Ascending aorta (tissue), 2 donors: Measurements from ENCODE around the gene HOXB4. TPM values are rescaled to one million over a fixed set of nuclear protein-coding genes. Genes with fewer than 3 reads are reported as not detected.

ENCODE experiments used
- DNase-seq, 2 donors: peaks; one replicate each; pipeline ENCODE4 v3.0.0-alpha.2; 2019; ENCODE audit warnings: low spot score in 2 of 2
- H3K27ac ChIP-seq, 2 donors: fragments of 200-600 bp; sonication (generic); one replicate each; pipeline ENCODE4 v1.5.1; 2016 to 2017; ENCODE audit warnings: mild to moderate bottlenecking in 1 of 2
- H3K27me3 ChIP-seq: fragments of 200-600 bp; sonication (generic); one replicate; pipeline ENCODE4 v1.5.1; 2017
- H3K36me3 ChIP-seq, 2 donors: fragments of 200-600 bp; sonication (generic); one replicate each; pipeline ENCODE4 v1.5.1; 2016
- H3K4me1 ChIP-seq, 2 donors: fragments of 200-600 bp; sonication (generic); one replicate each; pipeline ENCODE4 v1.5.1; 2016 to 2017; ENCODE audit warnings: mild to moderate bottlenecking in 1 of 2
- H3K4me3 ChIP-seq, 2 donors: fragments of 200-600 bp; sonication (generic); one replicate each; pipeline ENCODE4 v1.5.1; 2016 to 2017; ENCODE audit warnings: mild to moderate bottlenecking in 1 of 2
- H3K9me3 ChIP-seq, 2 donors: fragments of 200-600 bp; sonication (generic); one replicate each; pipeline ENCODE4 v1.5.1; 2016
- intact Hi-C: fragments of 100-400 bp; cut with DNase I; formaldehyde crosslinking; loops from one replicate; pipeline ENCODE4 v1.15.1; 2023
- total RNA-seq: library from RNA; depleted of rRNA; stranded (reverse); fragments of >200 nt; gene quantifications from one replicate; pipeline ENCODE4 v1.1.0, GENCODE V29; 2016
- TF ChIP-seq, protein P1 (sequence below), 3 experiments: fragments of 200-600 bp in 2 of 3; fragments of 450-650 bp in 1 of 3; sonication (generic) in 2 of 3; IDR thresholded peaks; one replicate each; pipeline ENCODE4 v1.5.1; 2016 to 2019; ENCODE audit warnings: antibody characterized with exemption in 3 of 3, mild to moderate bottlenecking in 1 of 3, moderate library complexity in 1 of 3

The HOXB4 gene
- total RNA-seq, 1 donor from 2014 or later: 20.4 TPM

DNA sequence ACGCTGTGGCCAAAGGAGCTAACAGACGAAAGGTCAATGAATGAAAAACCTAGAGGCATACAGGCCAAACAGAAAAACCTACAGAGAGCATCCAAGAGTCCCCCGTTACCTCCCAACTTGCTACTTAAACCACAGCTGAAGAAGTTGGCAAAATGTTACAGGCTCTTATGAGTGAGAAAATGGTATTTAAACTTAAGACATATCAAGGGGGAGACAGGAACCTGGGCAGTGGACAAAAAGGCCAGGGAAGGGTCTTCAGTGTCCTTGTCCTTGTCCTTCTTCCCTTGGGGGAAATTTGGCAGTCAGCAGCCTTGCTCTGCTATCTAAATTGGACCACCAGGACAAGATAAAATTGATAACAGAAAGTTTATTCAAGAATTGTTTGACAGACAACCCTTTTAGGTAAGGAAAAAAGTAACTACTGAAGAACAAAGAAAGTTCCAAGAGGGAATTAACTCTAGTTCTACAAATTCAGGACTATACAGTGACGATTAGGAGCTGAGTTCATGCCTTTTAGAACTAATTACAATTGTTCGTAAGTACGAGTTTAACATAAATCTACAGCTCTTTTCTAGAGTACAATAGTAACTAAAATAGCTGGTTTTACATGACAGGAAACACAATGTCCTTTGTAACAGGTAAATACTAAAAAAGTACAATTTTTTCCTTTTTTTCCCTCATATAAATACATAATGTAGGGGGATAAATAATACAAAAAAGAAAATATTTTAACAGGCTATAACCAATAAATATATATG lies 29.4 kb downstream of the HOXB4 start:
- H3K27ac ChIP-seq: peak overlapping the region; percentile 93 to 97
- no peak for DNase-seq
- TF ChIP-seq, protein P1, sequence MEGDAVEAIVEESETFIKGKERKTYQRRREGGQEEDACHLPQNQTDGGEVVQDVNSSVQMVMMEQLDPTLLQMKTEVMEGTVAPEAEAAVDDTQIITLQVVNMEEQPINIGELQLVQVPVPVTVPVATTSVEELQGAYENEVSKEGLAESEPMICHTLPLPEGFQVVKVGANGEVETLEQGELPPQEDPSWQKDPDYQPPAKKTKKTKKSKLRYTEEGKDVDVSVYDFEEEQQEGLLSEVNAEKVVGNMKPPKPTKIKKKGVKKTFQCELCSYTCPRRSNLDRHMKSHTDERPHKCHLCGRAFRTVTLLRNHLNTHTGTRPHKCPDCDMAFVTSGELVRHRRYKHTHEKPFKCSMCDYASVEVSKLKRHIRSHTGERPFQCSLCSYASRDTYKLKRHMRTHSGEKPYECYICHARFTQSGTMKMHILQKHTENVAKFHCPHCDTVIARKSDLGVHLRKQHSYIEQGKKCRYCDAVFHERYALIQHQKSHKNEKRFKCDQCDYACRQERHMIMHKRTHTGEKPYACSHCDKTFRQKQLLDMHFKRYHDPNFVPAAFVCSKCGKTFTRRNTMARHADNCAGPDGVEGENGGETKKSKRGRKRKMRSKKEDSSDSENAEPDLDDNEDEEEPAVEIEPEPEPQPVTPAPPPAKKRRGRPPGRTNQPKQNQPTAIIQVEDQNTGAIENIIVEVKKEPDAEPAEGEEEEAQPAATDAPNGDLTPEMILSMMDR (IDR thresholded peaks at IDR 0.05): no peak
- no peaks in the 10 kb centered on the region for H3K9me3 ChIP-seq
- peaks cover 19 to 25% of the 10 kb centered on the region in 2 donors for H3K36me3 ChIP-seq
- H3K27me3 ChIP-seq: no peaks in the 10 kb centered on the region
- peaks cover 6 to 59% of the 10 kb centered on the region in 2 donors for H3K4me1 ChIP-seq
- H3K4me3 ChIP-seq: peak overlapping the region in 1 of 2 donors; percentile 58
- intact Hi-C loops: no loop called here

DNA sequence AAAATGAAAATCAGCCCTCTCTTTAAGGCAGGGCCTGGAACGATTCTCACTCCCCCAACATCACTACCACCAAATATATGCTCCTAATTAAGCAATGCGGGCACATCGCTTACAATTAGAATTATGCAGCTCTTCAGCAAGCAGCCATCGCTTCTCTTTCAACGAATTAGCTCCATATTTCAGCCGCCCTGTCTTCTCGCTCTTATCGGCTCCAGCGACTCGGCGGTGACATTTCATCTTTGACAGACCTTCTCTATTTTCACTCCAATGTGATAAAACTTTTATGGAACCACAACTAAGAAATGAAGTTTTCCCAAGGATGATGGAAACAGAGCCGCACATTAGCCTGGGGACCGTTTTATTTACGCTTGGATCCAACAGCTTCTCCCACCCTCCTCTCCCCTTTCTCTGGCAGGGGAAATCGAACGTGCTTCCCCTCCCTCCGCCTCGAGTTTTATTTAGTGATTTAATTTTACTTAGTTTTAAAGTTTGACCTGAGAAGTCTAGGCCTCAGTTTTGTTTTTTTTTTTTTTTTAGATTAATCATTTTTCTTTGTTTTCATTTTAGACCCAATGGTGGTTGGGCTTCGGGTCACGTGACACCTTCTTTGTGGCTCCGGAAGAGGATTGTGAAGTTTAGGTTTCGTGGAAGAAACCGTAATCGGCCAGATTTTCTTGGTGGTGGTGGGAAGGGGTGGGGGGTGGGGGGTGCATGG lies 30.2 kb downstream of the HOXB4 start:
- no peaks in the 10 kb centered on the region for H3K9me3 ChIP-seq
- H3K27me3 ChIP-seq: no peaks in the 10 kb centered on the region
- peak overlapping the region; percentile 11 to 58 for H3K4me3 ChIP-seq
- no peak for DNase-seq
- H3K27ac ChIP-seq: peak overlapping the region; percentile 93 to 97
- peaks cover 6 to 53% of the 10 kb centered on the region in 2 donors for H3K4me1 ChIP-seq
- TF ChIP-seq, protein P1 (IDR thresholded peaks at IDR 0.05): no peak
- intact Hi-C loops: no loop called here
- H3K36me3 ChIP-seq: peaks cover 19 to 29% of the 10 kb centered on the region in 2 donors

DNA sequence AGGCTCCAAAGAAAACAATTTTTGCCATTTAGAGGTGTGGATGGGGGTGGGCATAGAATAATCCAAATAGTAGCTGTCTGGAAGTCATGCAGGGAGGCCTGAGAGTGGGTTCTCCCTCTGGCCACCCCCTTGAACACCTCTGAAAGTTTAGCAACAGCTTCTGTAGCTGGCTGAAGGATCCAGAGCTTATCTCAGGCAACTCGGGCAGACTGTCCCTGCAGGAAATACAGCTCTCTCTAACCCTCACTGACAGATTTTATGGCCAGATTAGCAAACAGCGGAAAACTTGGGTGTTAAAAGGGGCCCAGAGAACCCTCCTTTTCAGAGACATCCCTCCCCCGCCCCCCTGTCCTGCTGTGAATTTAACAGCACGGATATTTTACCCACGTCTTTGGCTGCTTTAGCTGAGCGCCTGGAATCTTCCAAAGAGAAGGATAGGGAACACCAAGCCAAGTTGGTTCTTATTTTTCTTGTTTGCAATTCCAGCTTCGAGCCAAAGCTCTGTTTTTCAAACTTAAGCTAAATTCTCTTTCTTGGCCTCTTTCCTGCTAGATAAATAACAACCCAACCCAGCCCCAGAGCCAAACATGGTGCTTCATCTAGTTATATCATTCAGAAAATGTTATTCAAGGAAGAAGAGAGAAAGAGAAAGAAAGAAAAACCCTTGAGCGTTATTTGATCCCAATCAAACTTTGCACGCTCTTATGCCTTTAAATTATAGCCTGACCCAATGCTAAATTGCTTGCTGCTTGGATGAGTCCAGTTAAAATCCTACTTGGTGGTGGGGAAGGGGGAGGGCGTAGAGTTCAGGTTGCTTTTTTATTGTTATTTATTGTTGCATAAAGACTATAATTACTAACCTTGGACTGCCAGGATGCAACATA lies 31.0 kb downstream of the HOXB4 start:
- intact Hi-C loops: no loop called here
- TF ChIP-seq, protein P1 (IDR thresholded peaks at IDR 0.05): no peak
- H3K4me1 ChIP-seq: peaks cover 6 to 46% of the 10 kb centered on the region in 2 donors
- no peak for DNase-seq
- peak overlapping the region; percentile 11 to 58 for H3K4me3 ChIP-seq
- no peaks in the 10 kb centered on the region for H3K9me3 ChIP-seq
- H3K36me3 ChIP-seq: peaks cover 18 to 32% of the 10 kb centered on the region in 2 donors
- no peaks in the 10 kb centered on the region for H3K27me3 ChIP-seq
- H3K27ac ChIP-seq: peak overlapping the region; percentile 93 to 97

DNA sequence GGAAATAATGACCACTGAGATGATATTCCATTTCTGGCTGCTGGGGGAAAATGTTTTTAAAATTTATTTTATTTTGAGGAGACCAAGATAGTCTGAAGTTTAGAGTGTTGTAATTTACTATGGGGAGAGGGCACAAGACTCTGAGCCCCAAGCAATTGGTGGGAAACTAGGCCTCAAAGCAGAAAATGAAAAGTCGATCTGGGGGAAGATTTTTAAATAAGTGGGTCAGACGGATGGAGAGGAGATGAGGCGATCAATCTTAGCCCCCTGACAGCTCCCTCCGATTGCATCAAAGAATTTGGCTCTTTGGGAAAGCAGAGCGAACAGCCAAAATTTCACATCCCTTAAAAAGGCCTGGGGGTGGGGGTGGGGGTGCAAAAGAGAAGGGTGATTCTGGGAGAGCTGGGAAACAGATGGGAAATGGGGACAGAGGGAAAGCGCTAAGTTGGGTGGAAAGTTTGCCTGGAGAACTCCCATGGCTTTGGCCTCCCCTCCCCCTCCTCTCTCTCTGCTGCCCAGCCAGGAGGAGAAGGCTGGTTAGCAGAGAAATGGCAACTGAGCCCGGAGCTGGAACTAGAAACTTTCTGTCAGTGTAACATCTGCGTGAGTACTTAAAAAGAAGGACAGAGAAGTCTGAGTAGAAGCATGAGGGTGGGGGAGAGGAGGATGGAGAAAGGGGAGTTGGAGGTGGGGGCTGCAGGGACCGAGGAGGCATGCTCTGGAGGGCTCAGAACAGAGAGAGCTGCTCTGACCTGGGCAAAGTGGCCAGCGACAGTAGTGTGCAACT lies 31.8 kb downstream of the HOXB4 start:
- H3K27me3 ChIP-seq: no peaks in the 10 kb centered on the region
- TF ChIP-seq, protein P1 (IDR thresholded peaks at IDR 0.05): no peak
- peak overlapping the region; percentile 11 to 58 for H3K4me3 ChIP-seq
- no peak for DNase-seq
- H3K36me3 ChIP-seq: peaks cover 10 to 24% of the 10 kb centered on the region in 2 donors
- H3K9me3 ChIP-seq: no peaks in the 10 kb centered on the region
- intact Hi-C loops: no loop called here
- peaks cover 6 to 41% of the 10 kb centered on the region in 2 donors for H3K4me1 ChIP-seq
- peak overlapping the region; percentile 93 to 97 for H3K27ac ChIP-seq

DNA sequence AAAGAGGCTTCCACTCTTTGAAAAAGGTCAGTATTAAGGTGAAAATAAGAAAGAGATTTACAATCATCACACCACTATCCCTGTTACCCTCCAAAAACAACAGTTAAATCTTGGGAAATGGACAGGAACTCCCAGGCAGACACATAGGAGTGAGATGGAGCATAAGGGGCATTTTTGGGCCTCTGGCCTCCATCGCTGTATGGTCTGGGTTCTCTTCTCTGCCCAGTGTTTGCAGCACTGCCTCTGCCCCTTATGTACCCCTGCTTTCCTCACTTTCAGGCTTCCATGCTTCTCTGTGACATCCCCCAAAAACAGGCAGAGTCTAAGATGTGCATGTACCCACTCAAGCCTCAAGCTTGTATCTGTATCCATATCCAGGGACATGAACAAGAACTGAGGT lies 32.6 kb downstream of the HOXB4 start:
- DNase-seq: no peak
- peaks cover 6 to 48% of the 10 kb centered on the region in 2 donors for H3K4me1 ChIP-seq
- H3K36me3 ChIP-seq: peaks cover 7 to 19% of the 10 kb centered on the region in 2 donors

More for the DNA sequence above, 32.6 kb downstream of the HOXB4 start:
- H3K9me3 ChIP-seq: no peaks in the 10 kb centered on the region
- peak overlapping the region; percentile 93 to 97 for H3K27ac ChIP-seq
- intact Hi-C loops: no loop called here
- H3K4me3 ChIP-seq: peak overlapping the region; percentile 76 to 83
- no peaks in the 10 kb centered on the region for H3K27me3 ChIP-seq
- TF ChIP-seq, protein P1 (IDR thresholded peaks at IDR 0.05): no peak
